DOHH2 (cell line): ENCODE results near the gene AATF.

Experiments
- CTCF ChIP-seq: fragments of 200-600 bp; sonication (generic); IDR thresholded peaks from one replicate; pipeline ENCODE4 v1.5.1; 2014; ENCODE audit warnings: antibody characterized with exemption, mild to moderate bottlenecking, low read depth, low read length; ENCODE audit not compliant: poor library complexity, severe bottlenecking
- EZH2phosphoT487 ChIP-seq: fragments of 200-600 bp; sonication (generic); IDR thresholded peaks from 2 replicates; pipeline ENCODE4 v1.6.1; 2017; ENCODE audit warnings: borderline replicate concordance, mild to moderate bottlenecking, antibody characterized with exemption, low read length, moderate library complexity, mixed read lengths

DNA sequence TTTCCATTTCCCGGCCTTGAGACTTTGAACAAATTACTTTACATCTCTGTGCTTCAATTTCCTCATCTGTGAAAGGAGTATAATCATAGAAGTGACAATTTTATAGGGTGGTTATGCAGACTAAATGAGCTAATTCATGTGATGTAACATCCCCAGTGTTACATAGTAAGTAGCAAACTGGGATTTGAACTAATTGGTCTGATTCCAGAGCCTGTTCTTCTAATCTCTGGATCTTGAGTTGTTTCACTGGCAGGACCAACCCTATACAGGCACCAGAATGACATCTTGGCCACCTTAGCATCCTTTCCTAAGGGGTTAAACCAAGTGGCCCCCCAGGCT lies 77.7 kb downstream of the AATF start:
- no peak for TF ChIP-seq CTCF
- TF ChIP-seq EZH2phosphoT487 = no peak
